Measurements from ENCODE around the gene SGCD. TPM values are rescaled to one million over a fixed set of nuclear protein-coding genes. Genes with fewer than 3 reads are reported as not detected.

The SGCD gene
- total RNA-seq, 4 donors from 2014 or later, result 0.37 to 3.7 (median 2.4) TPM

GRCh38 chr5:156687514-156687913, 360.6 kb downstream of the SGCD start:
- H3K36me3 ChIP-seq, result no peaks in the 10 kb centered on the region
- in situ Hi-C loops (cut with MboI; ENCODE audit: low pct_ligation_motif_present in 1 of 4, low pct_unique_long_range_greater_than_20kb in 1 of 4, low sequenced_read_pairs in 3 of 4), result no loop called here
- no peak for DNase-seq
- no peak for TF ChIP-seq EP300 (IDR thresholded peaks at IDR 0.05; ENCODE audit: low read depth)
- no peak for TF ChIP-seq POLR2AphosphoS5 (IDR thresholded peaks at IDR 0.05)
- TF ChIP-seq CTCF (IDR thresholded peaks at IDR 0.05), result no peak
- TF ChIP-seq POLR2A (IDR thresholded peaks at IDR 0.05), result no peak
- H3K27me3 ChIP-seq, result no peaks in the 10 kb centered on the region
- H3K4me3 ChIP-seq, result no peak overlapping the region
- intact Hi-C loops (cut with DNase I; ENCODE audit: low total_unique reads), result loop anchor here (5.0 kb wide), 1 partner anchor 845 kb away; no protein-coding TSS in a partner anchor
- H3K27ac ChIP-seq, result no peak overlapping the region
- no peaks in the 10 kb centered on the region for H3K9me3 ChIP-seq
- 82 to 92% methylated on average over 8 of the region's 8 CpGs for WGBS, 2 donors (ENCODE audit: low coverage in 1 of 2)
- no peaks in the 10 kb centered on the region for H3K4me1 ChIP-seq

- Histone ChIP-seq H3K9me3 (no peaks in the 10 kb centered on the region), H3K4me3 (no peak overlapping the region), H3K27ac (no peak overlapping the region), H3K27me3 (no peaks in the 10 kb centered on the region), H3K4me1 (no peaks in the 10 kb centered on the region), H3K36me3 (no peaks in the 10 kb centered on the region)
- intact Hi-C loops (cut with DNase I; ENCODE audit: low total_unique reads) (no loop called here), in situ Hi-C loops (cut with MboI; ENCODE audit: low pct_ligation_motif_present in 1 of 4, low pct_unique_long_range_greater_than_20kb in 1 of 4, low sequenced_read_pairs in 3 of 4) (no loop called here)
- TF ChIP-seq POLR2A (IDR thresholded peaks at IDR 0.05), result no peak
- no peak for TF ChIP-seq POLR2AphosphoS5 (IDR thresholded peaks at IDR 0.05)
- TF ChIP-seq CTCF (IDR thresholded peaks at IDR 0.05), result no peak
- no peak for TF ChIP-seq EP300 (IDR thresholded peaks at IDR 0.05; ENCODE audit: low read depth)
- no peak for DNase-seq
- whole genome bisulfite sequencing, 2 donors (ENCODE audit: low coverage in 1 of 2), result 84 to 90% methylated on average over 2 of the region's 2 CpGs
Measured at GRCh38 chr5:156691572-156691971, 364.6 kb downstream of the SGCD start.

- in situ Hi-C loops (cut with MboI; ENCODE audit: low pct_ligation_motif_present in 1 of 4, low pct_unique_long_range_greater_than_20kb in 1 of 4, low sequenced_read_pairs in 3 of 4), result no loop called here
- no peak for TF ChIP-seq POLR2A (IDR thresholded peaks at IDR 0.05)
- no peak for TF ChIP-seq POLR2AphosphoS5 (IDR thresholded peaks at IDR 0.05)
- no peaks in the 10 kb centered on the region for H3K27me3 ChIP-seq
- no peaks in the 10 kb centered on the region for H3K36me3 ChIP-seq
- H3K9me3 ChIP-seq, result no peaks in the 10 kb centered on the region
- intact Hi-C loops (cut with DNase I; ENCODE audit: low total_unique reads), result no loop called here
- no peak overlapping the region for H3K27ac ChIP-seq
- 40 to 76% methylated on average over 1 of the region's 1 CpG for WGBS, 2 donors (ENCODE audit: low coverage in 1 of 2)
- H3K4me3 ChIP-seq, result no peak overlapping the region
- no peaks in the 10 kb centered on the region for H3K4me1 ChIP-seq
- no peak for DNase-seq
Measured at GRCh38 chr5:156693113-156693512, 366.1 kb downstream of the SGCD start.

GRCh38 chr5:156694598-156694997, 367.6 kb downstream of the SGCD start:
- in situ Hi-C loops (cut with MboI; ENCODE audit: low pct_ligation_motif_present in 1 of 4, low pct_unique_long_range_greater_than_20kb in 1 of 4, low sequenced_read_pairs in 3 of 4), result no loop called here
- WGBS, 2 donors (ENCODE audit: low coverage in 1 of 2), result 75 to 79% methylated on average over 2 of the region's 2 CpGs
- no peaks in the 10 kb centered on the region for H3K36me3 ChIP-seq

More at GRCh38 chr5:156694598-156694997, 367.6 kb downstream of the SGCD start:
- no peak for TF ChIP-seq CTCF (IDR thresholded peaks at IDR 0.05)
- no peak for TF ChIP-seq POLR2AphosphoS5 (IDR thresholded peaks at IDR 0.05)
- no peak for TF ChIP-seq POLR2A (IDR thresholded peaks at IDR 0.05)
- no peak for TF ChIP-seq EP300 (IDR thresholded peaks at IDR 0.05; ENCODE audit: low read depth)
- no peak overlapping the region for H3K27ac ChIP-seq
- no peaks in the 10 kb centered on the region for H3K4me1 ChIP-seq
- intact Hi-C loops (cut with DNase I; ENCODE audit: low total_unique reads), result no loop called here
- H3K27me3 ChIP-seq, result no peaks in the 10 kb centered on the region
- DNase-seq, result no peak
- H3K4me3 ChIP-seq, result no peak overlapping the region
- H3K9me3 ChIP-seq, result no peaks in the 10 kb centered on the region

All from transverse colon (tissue), 4 donors.